Right cardiac atrium (tissue), 5 donors: Measurements from ENCODE around the gene MACROD2. TPM values are rescaled to one million over a fixed set of nuclear protein-coding genes. Genes with fewer than 3 reads are reported as not detected.

Experiments
- ATAC-seq, 2 donors: fragments of 200-7000 bp; cut with Tn5 transposase; one replicate each; pipeline versions ENCODE4 v1.8.0 to v1.9.1; 2020; ENCODE audit warnings: moderate library complexity in 2 of 2, mild to moderate bottlenecking in 1 of 2
- DNase-seq, 3 donors: peaks; one replicate each; pipeline ENCODE4 v3.0.0-alpha.2; 2020
- H3K27ac ChIP-seq: one replicate; pipeline ENCODE4 v1.5.1; 2013; ENCODE audit warnings: mild to moderate bottlenecking, low read length, control low read depth, moderate library complexity
- H3K27me3 ChIP-seq: one replicate; pipeline ENCODE4 v1.6.1; 2013; ENCODE audit not compliant: control insufficient read depth, insufficient read depth
- H3K4me1 ChIP-seq: one replicate; pipeline ENCODE4 v1.6.1; 2013; ENCODE audit warnings: low read length; ENCODE audit not compliant: control insufficient read depth, insufficient read depth
- H3K4me3 ChIP-seq: one replicate; pipeline ENCODE4 v1.5.1; 2013; ENCODE audit warnings: low read length, control low read depth
- H3K9me3 ChIP-seq: one replicate; pipeline ENCODE4 v1.6.1; 2013; ENCODE audit warnings: low read length; ENCODE audit not compliant: control insufficient read depth
- WGBS: extraction: QIAGEN DNeasy Blood & Tissue Kit; methylation state at CpG from one replicate; pipeline ENCODE4 v1.1.7; 2013; 5-methylcytosine and 5-hydroxymethylcytosine counted together
- intact Hi-C, 4 donors: fragments of 100-400 bp; cut with DNase I; formaldehyde crosslinking; loops; one replicate each; pipeline versions ENCODE4 v1.11.0 to v1.14.0; 2022 to 2023
- polyA plus RNA-seq: library from polyadenylated mRNA; stranded (reverse); fragments of 200-250 nt; gene quantifications from one replicate; pipeline ENCODE4 v1.2.3, GENCODE V29; 2013
- total RNA-seq, 4 donors: library from RNA; stranded (reverse); fragmentation: NEBNext Ultra II Directional; extraction: Animal tissue kit (Norgen Biotek cat#: 25700); gene quantifications; one replicate each; pipeline ENCODE4 v1.2.1, GENCODE V29; 2021
- donor health status: healthy with polysubstance abuse.
- donor health status: DM: no; HTN: yes; CAD: no.
- donor health status: DM: no; HTN: no; CAD: no.
- donor health status: DM: no; HTN: yes; CAD: no; lungs with severe emphysema.
- donor health status: DM: yes; HTN: yes; CAD: no.

Gene MACROD2
- total and polyA plus RNA-seq, 5 donors, result 0.61 to 4.4 (median 2.4) TPM

- ATAC-seq, result no peak
- WGBS, result 86% methylated on average over 3 of the region's 3 CpGs
- Histone ChIP-seq H3K4me1 (no peaks in the 10 kb centered on the region), H3K4me3 (no peak overlapping the region), H3K27me3 (no peaks in the 10 kb centered on the region), H3K9me3 (no peaks in the 10 kb centered on the region), H3K27ac (no peak overlapping the region)
- no peak for DNase-seq
- intact Hi-C loops, result no loop called here
These were observed 366.4 kb downstream of the MACROD2 start for GRCh38 chr20:14361509-14362345.

GRCh38 chr20:14374196-14374595 is 378.9 kb downstream of the MACROD2 start:
- no peaks in the 10 kb centered on the region for H3K27me3 ChIP-seq
- no peaks in the 10 kb centered on the region for H3K4me1 ChIP-seq
- DNase-seq (no peak), ATAC-seq (no peak)
- intact Hi-C loops, result no loop called here
- H3K4me3 ChIP-seq, result no peak overlapping the region
- H3K9me3 ChIP-seq, result no peaks in the 10 kb centered on the region
- WGBS, result 53% methylated on average over 3 of the region's 3 CpGs
- H3K27ac ChIP-seq, result no peak overlapping the region

GRCh38 chr20:14375416-14375985 is 380.2 kb downstream of the MACROD2 start:
- no peak for DNase-seq
- WGBS, result 63% methylated on average over 4 of the region's 4 CpGs
- Histone ChIP-seq H3K27ac (no peak overlapping the region), H3K4me1 (no peaks in the 10 kb centered on the region), H3K27me3 (no peaks in the 10 kb centered on the region), H3K9me3 (no peaks in the 10 kb centered on the region), H3K4me3 (no peak overlapping the region)
- no peak for ATAC-seq
- intact Hi-C loops, result no loop called here

- DNase-seq (no peak), ATAC-seq (no peak)
- Histone ChIP-seq H3K9me3 (no peaks in the 10 kb centered on the region), H3K4me1 (no peaks in the 10 kb centered on the region), H3K4me3 (no peak overlapping the region), H3K27ac (no peak overlapping the region), H3K27me3 (no peaks in the 10 kb centered on the region)
- intact Hi-C loops, result no loop called here
These were observed 383.0 kb downstream of the MACROD2 start for GRCh38 chr20:14378326-14378725.

GRCh38 chr20:14383335-14383734 is 388.0 kb downstream of the MACROD2 start:
- DNase-seq, result no peak
- H3K27ac ChIP-seq, result no peak overlapping the region
- no peak for ATAC-seq
- intact Hi-C loops, result loop anchor here in 1 of 4 donors (10.0 kb wide), 1 partner anchor 61 kb away; no protein-coding TSS in a partner anchor
- WGBS, result 71% methylated on average over 5 of the region's 5 CpGs
- no peak overlapping the region for H3K4me3 ChIP-seq
- no peaks in the 10 kb centered on the region for H3K27me3 ChIP-seq
- no peaks in the 10 kb centered on the region for H3K4me1 ChIP-seq
- no peaks in the 10 kb centered on the region for H3K9me3 ChIP-seq

GRCh38 chr20:14384416-14385175 is 389.3 kb downstream of the MACROD2 start:
- 18% methylated on average over 1 of the region's 1 CpG for WGBS

GRCh38 chr20:14385176-14385740 is 389.9 kb downstream of the MACROD2 start:
- ATAC-seq (no peak), DNase-seq (no peak)
- intact Hi-C loops, result loop anchor here in 1 of 4 donors (10.0 kb wide), 1 partner anchor 60 kb away; no protein-coding TSS in a partner anchor
- H3K4me1 ChIP-seq, result no peaks in the 10 kb centered on the region
- H3K4me3 ChIP-seq, result no peak overlapping the region
- H3K27me3 ChIP-seq, result no peaks in the 10 kb centered on the region
- WGBS, result 81% methylated on average over 2 of the region's 2 CpGs
- no peaks in the 10 kb centered on the region for H3K9me3 ChIP-seq
- no peak overlapping the region for H3K27ac ChIP-seq

More at GRCh38 chr20:14384416-14385175, 389.3 kb downstream of the MACROD2 start:
- no peaks in the 10 kb centered on the region for H3K27me3 ChIP-seq
- H3K4me3 ChIP-seq, result no peak overlapping the region
- intact Hi-C loops, result loop anchor here in 1 of 4 donors (10.0 kb wide), 1 partner anchor 60 kb away; no protein-coding TSS in a partner anchor
- no peak for ATAC-seq
- no peak overlapping the region for H3K27ac ChIP-seq
- no peaks in the 10 kb centered on the region for H3K4me1 ChIP-seq
- DNase-seq, result no peak
- H3K9me3 ChIP-seq, result no peaks in the 10 kb centered on the region

- DNase-seq (no peak), ATAC-seq (no peak)
- H3K4me3 ChIP-seq, result no peak overlapping the region
- H3K27ac ChIP-seq, result no peak overlapping the region
- H3K9me3 ChIP-seq, result no peaks in the 10 kb centered on the region
- H3K4me1 ChIP-seq, result no peaks in the 10 kb centered on the region
- no peaks in the 10 kb centered on the region for H3K27me3 ChIP-seq
- intact Hi-C loops, result loop anchor here in 1 of 4 donors (10.0 kb wide), 1 partner anchor 58 kb away; no protein-coding TSS in a partner anchor
- 92% methylated on average over 4 of the region's 4 CpGs for WGBS
These were observed 391.4 kb downstream of the MACROD2 start for GRCh38 chr20:14386726-14387125.

GRCh38 chr20:14401479-14402138 is 406.3 kb downstream of the MACROD2 start:
- no peak for DNase-seq
- Histone ChIP-seq H3K9me3 (no peaks in the 10 kb centered on the region), H3K4me1 (no peaks in the 10 kb centered on the region), H3K4me3 (no peak overlapping the region), H3K27ac (no peak overlapping the region), H3K27me3 (no peaks in the 10 kb centered on the region)
- intact Hi-C loops, result no loop called here
- ATAC-seq, result no peak

GRCh38 chr20:14404515-14404914 is 409.2 kb downstream of the MACROD2 start:
- intact Hi-C loops, result no loop called here
- Histone ChIP-seq H3K27me3 (no peaks in the 10 kb centered on the region), H3K4me3 (no peak overlapping the region), H3K4me1 (no peaks in the 10 kb centered on the region), H3K27ac (no peak overlapping the region), H3K9me3 (no peaks in the 10 kb centered on the region)
- WGBS, result 93% methylated on average over 2 of the region's 2 CpGs
- DNase-seq (no peak), ATAC-seq (no peak)
